K562 (cell line): ENCODE data around the gene LAIR2. TPM values are rescaled to one million over a fixed set of nuclear protein-coding genes. Genes with fewer than 3 reads are reported as not detected.

Experiments used
- ARID1B ChIP-seq: fragments of 450-650 bp; IDR thresholded peaks from 2 replicates; pipeline ENCODE4 v1.6.1; 2016; ENCODE audit warnings: antibody characterized with exemption, mild to moderate bottlenecking, inconsistent platforms
- ATF7 ChIP-seq: fragments of 450-650 bp; IDR thresholded peaks from 2 replicates; pipeline ENCODE4 v1.7.1; 2014; ENCODE audit warnings: mild to moderate bottlenecking, moderate library complexity
- CC2D1A ChIP-seq: fragments of 450-650 bp; IDR thresholded peaks from 2 replicates; pipeline ENCODE4 v1.6.1; 2017; ENCODE audit warnings: mild to moderate bottlenecking
- CREBBP ChIP-seq: IDR thresholded peaks from one replicate; pipeline ENCODE4 v1.6.1; 2012; ENCODE audit warnings: low read depth, mild to moderate bottlenecking, control low read depth, inconsistent platforms, low read length
- DPF2 ChIP-seq: fragments of 450-650 bp; IDR thresholded peaks from 2 replicates; pipeline ENCODE4 v1.6.1; 2016
- EP400 ChIP-seq: fragments of 450-650 bp; IDR thresholded peaks from 2 replicates; pipeline ENCODE4 v1.6.1; 2017; ENCODE audit warnings: antibody characterized with exemption, mild to moderate bottlenecking, moderate library complexity
- FOSL1 ChIP-seq: fragments of 200-800 bp; sonication (Bioruptor generic); conservative IDR thresholded peaks from 2 replicates; pipeline ENCODE4 v1.6.1; 2016; ENCODE audit warnings: missing genetic modification characterization, missing compliant biosample characterization
- HDGF ChIP-seq: fragments of 450-650 bp; IDR thresholded peaks from 2 replicates; pipeline ENCODE4 v1.6.1; 2016
- KAT2B ChIP-seq: IDR thresholded peaks from one replicate; pipeline ENCODE4 v1.6.1; 2012; ENCODE audit warnings: low read depth, mild to moderate bottlenecking, control low read depth, inconsistent platforms, low read length, moderate library complexity
- KDM1A ChIP-seq, 2 experiments: fragments of 450-650 bp; IDR thresholded peaks; 2 replicates each; pipeline ENCODE4 v1.6.1; 2016; ENCODE audit warnings: mild to moderate bottlenecking in 2 of 2
- KDM4B ChIP-seq, 2 experiments: fragments of 450-650 bp in 1 of 2; sonication (generic) in 1 of 2; IDR thresholded peaks; 2 replicates each; pipeline ENCODE4 v1.6.1; 2016 to 2017; ENCODE audit warnings: borderline replicate concordance in 2 of 2, antibody characterized with exemption in 1 of 2, low read depth in 1 of 2, mild to moderate bottlenecking in 1 of 2
- LEF1 ChIP-seq: fragments of 450-650 bp; IDR thresholded peaks from 2 replicates; pipeline ENCODE4 v1.6.1; 2016; ENCODE audit warnings: mild to moderate bottlenecking
- MYNN ChIP-seq, 2 experiments: sonication (generic); formaldehyde crosslinking in 1 of 2; IDR thresholded peaks; 2 replicates each; pipeline versions ENCODE4 v1.5.0 to v1.6.1; 2016 to 2020; ENCODE audit warnings: antibody characterized with exemption in 1 of 2, missing genetic modification reagents in 1 of 2
- SAP30 ChIP-seq: fragments of 200-600 bp; sonication (generic); IDR thresholded peaks from 2 replicates; pipeline ENCODE4 v1.6.1; 2012; ENCODE audit warnings: borderline replicate concordance, low read depth, mild to moderate bottlenecking, moderate library complexity, low read length, control low read depth, inconsistent platforms; ENCODE audit not compliant: insufficient read depth, poor library complexity, severe bottlenecking
- SMAD4 ChIP-seq: fragments of 250-450 bp; sonication (Bioruptor Pico); conservative IDR thresholded peaks from 2 replicates; pipeline ENCODE4 v1.8.0; 2021; ENCODE audit warnings: inconsistent platforms, mild to moderate bottlenecking, moderate library complexity
- SREBF2 ChIP-seq: sonication (generic); formaldehyde crosslinking; IDR thresholded peaks from 2 replicates; pipeline ENCODE4 v1.4.0; 2020; ENCODE audit warnings: mild to moderate bottlenecking, missing genetic modification reagents
- TAF7 ChIP-seq: fragments of 450-650 bp; IDR thresholded peaks from 2 replicates; pipeline ENCODE4 v1.6.1; 2016; ENCODE audit warnings: missing genetic modification characterization, missing compliant biosample characterization
- TARDBP ChIP-seq: fragments of 450-650 bp; IDR thresholded peaks from 2 replicates; pipeline ENCODE4 v1.6.1; 2016
- ZBTB33 ChIP-seq: sonication (generic); formaldehyde crosslinking; IDR thresholded peaks from 2 replicates; pipeline ENCODE4 v1.8.1; 2023; ENCODE audit warnings: mild to moderate bottlenecking, missing genetic modification reagents
- ZEB2 ChIP-seq: fragments of 450-650 bp; IDR thresholded peaks from 2 replicates; pipeline ENCODE4 v1.6.1; 2016
- ZNF239 ChIP-seq: fragments of 250-450 bp; sonication (Bioruptor Pico); IDR thresholded peaks from 2 replicates; pipeline ENCODE4 v1.4.0; 2020; ENCODE audit warnings: mild to moderate bottlenecking
- ZNF318 ChIP-seq, 2 experiments: fragments of 450-650 bp; IDR thresholded peaks; 2 replicates each; pipeline ENCODE4 v1.6.1; 2016; ENCODE audit warnings: mild to moderate bottlenecking in 2 of 2, borderline replicate concordance in 1 of 2, low read depth in 1 of 2, moderate library complexity in 1 of 2
- polyA plus RNA-seq, 8 experiments: library from polyadenylated mRNA; depleted of rRNA in 4 of 8; stranded (reverse) in 5 of 8; unstranded in 3 of 8; fragments of >200 nt; fragmentation: Nextera tagmentation in 2 of 8; fragmentation: Illumina TruSeq in 1 of 8; extraction: Ambion mirVana in 2 of 8; extraction: Trizol in 1 of 8; gene quantifications; 2 replicates each; pipeline versions ENCODE4 v1.2.1 to v1.2.3, GENCODE V29; 2011 to 2014; ENCODE audit warnings: inconsistent platforms in 1 of 8, missing spikeins in 1 of 8
- total RNA-seq, 7 experiments: library from RNA; depleted of rRNA in 6 of 7; stranded (reverse); fragments of >200 nt in 6 of 7; fragmentation: Illumina TruSeq in 2 of 7; extraction: Trizol in 2 of 7; gene quantifications; 2 replicates each; pipeline versions ENCODE4 v1.2.1 to v1.2.3, GENCODE V29; 2011 to 2021; ENCODE audit warnings: low replicate concordance in 1 of 7

Gene LAIR2
- total and polyA plus RNA-seq, 9 of the 15 experiments (the other 6 are each of a cell fraction or from before 2014, with no cell fraction given): not detected

DNA sequence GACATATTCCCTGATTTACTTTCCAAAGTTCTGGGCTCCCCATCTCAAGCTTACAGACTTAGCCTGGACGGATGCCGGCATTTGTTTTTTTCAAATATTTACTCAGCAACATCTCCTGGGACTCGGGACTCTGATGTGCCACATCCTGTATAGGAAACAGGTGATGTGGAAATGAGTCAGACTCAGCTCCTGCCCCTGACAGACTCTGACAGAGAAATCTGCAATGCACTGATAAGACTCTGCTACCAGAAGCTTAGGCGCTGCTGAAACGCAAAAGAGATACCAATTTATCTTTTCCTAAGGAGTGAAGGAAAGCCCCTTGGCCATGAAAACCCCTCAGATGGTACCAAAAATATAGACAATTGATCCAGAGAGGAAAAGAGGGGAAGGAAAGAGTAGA lies 16.2 kb downstream of the LAIR2 start (continued):
- no peak for TF ChIP-seq ZNF318 (IDR thresholded peaks at IDR 0.05; ENCODE audit: borderline replicate concordance in 1 of 2, low read depth in 1 of 2)
- no peak for TF ChIP-seq SAP30
- TF ChIP-seq TARDBP: no peak
- TF ChIP-seq ATF7: 0 out of 2 replicates have a peak, but pooled peaks have one; percentile 41
- TF ChIP-seq KDM1A (IDR thresholded peaks at IDR 0.05): 0 out of 4 replicates have a peak, but pooled peaks have one; percentile 10 to 25
- no peak for TF ChIP-seq EP400
- TF ChIP-seq SREBF2: no peak
- no peak for TF ChIP-seq CREBBP
- TF ChIP-seq MYNN (IDR thresholded peaks at IDR 0.05): no peak
- no peak for TF ChIP-seq MYNN (CRISPR knock-in tag; IDR thresholded peaks at IDR 0.05)
- 0 out of 2 replicates have a peak, but pooled peaks have one; percentile 26 for TF ChIP-seq CC2D1A
- TF ChIP-seq KDM4B (IDR thresholded peaks at IDR 0.05; ENCODE audit: borderline replicate concordance in 2 of 2, low read depth in 1 of 2): no peak
- no peak for TF ChIP-seq TAF7 (tag)
- peak; percentile 70 for TF ChIP-seq SMAD4
- TF ChIP-seq ZBTB33: no peak
- TF ChIP-seq FOSL1: peak; percentile 99
- peak; percentile 93 for TF ChIP-seq ZNF239 (CRISPR knock-in tag)
- TF ChIP-seq KAT2B: no peak
- peak; percentile 90 for TF ChIP-seq ZEB2
- peak; percentile 91 for TF ChIP-seq DPF2
- TF ChIP-seq ARID1B: peak; percentile 95
- TF ChIP-seq LEF1: no peak
- no peak for TF ChIP-seq HDGF
